Activated T-helper 1 cell treated with anti-CD3 and anti-CD28 coated beads, Interleukin-2, amount 50 U/mL, for 16 hours (primary cell): ENCODE data around the gene DCAF6.
A peak's percentile ranks its signal among the peaks of the same experiment; 100 is the strongest.
"Not testable (repeated sequence)": the region's sequence is repeated elsewhere in the genome, so short reads cannot be mapped to it uniquely, and the experiment has no call there.

Experiments used
- DNase-seq, 2 donors: peaks; one replicate each; pipeline ENCODE4 v3.0.0-alpha.2; 2020; ENCODE audit warnings: low read depth in 1 of 2, low spot score in 1 of 2

Gene DCAF6, protein sequence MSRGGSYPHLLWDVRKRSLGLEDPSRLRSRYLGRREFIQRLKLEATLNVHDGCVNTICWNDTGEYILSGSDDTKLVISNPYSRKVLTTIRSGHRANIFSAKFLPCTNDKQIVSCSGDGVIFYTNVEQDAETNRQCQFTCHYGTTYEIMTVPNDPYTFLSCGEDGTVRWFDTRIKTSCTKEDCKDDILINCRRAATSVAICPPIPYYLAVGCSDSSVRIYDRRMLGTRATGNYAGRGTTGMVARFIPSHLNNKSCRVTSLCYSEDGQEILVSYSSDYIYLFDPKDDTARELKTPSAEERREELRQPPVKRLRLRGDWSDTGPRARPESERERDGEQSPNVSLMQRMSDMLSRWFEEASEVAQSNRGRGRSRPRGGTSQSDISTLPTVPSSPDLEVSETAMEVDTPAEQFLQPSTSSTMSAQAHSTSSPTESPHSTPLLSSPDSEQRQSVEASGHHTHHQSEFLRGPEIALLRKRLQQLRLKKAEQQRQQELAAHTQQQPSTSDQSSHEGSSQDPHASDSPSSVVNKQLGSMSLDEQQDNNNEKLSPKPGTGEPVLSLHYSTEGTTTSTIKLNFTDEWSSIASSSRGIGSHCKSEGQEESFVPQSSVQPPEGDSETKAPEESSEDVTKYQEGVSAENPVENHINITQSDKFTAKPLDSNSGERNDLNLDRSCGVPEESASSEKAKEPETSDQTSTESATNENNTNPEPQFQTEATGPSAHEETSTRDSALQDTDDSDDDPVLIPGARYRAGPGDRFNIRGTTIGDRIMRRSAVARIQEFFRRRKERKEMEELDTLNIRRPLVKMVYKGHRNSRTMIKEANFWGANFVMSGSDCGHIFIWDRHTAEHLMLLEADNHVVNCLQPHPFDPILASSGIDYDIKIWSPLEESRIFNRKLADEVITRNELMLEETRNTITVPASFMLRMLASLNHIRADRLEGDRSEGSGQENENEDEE

DNA sequence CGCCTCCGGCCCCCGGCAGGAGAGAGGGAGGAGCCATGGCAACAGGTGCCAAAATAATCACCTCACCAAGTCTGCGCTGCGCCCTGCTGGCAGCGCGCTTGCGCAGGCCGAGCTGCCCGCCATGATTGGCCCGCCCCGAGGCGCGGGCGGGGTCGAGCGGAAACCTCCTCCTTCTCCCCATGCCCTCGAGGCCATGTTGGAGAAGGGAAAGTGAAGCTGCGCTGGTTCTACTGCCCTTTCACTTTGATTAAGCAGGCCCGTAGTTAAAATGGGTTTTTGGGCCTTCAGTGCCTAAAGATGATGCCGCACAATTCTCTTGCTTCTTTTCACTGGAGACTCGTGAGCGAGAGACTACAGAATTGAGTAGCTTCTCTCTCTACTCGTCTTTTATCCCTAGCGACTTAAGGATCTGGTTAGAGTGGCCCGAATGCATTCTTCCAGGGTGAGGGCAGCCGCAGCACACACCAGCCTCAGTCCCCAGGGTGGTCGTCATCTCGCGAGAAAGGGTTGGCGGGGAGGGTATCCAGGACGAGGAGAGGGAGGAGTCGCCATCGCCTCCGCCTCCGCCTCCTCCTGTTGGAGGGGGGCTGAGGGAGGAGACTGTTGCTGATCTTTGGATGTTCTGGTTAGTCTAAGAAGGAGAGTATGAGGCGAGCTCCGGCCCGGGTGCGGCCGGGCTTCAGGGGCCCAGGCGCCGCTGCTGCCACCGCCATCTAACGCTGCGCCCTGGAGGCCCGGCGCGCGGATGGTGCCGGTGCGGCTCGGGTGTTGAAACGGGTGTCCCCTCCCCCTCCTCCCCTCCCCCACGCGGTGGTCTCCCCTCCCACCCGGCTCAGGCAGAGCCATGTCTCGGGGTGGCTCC, at the start of gene DCAF6:
TSS of gene DCAF6 (plus strand) at position 616 of the 862 bp plus-strand sequence. CDS start at position 845, 229 bp downstream.
- DNase-seq = peak; percentile 89 to 97

DNA sequence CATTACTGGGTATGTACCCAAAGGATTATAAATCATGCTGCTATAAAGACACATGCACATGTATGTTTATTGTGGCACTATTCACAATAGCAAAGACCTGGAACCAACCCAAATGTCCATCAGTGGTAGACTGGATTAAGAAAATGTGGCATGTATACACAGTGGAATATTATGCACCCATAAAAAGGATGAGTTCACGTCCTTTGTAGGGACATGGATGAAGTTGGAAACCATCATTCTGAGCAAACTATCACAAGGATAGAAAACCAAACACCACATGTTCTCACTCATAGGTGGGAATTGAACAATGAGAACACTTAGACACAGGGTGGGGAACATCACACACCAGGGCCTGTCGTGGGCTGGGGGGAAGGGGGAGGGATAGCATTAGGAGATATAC, 49.3 kb upstream of the DCAF6 start:
- not testable (repeated sequence) for DNase-seq

DNA sequence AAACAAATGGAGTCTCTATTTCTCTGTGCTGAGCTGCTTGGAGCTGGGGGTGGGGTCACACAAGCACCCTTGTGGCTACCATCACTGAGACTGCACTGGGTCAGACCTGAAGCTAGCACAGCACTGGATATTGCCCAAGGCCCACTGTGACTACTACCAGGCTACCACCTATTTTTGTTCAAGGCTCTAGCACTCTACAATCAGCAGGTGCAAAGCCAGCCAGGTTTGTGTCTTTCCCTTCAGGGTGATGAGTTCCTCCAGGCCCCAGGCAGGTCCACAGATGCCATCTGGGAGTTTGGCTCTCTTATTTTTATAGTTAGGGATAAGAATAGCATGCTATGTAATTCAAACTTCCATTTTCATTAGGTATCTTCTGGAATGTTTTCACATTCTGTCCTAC, 46.1 kb upstream of the DCAF6 start:
- DNase-seq = no peak

DNA sequence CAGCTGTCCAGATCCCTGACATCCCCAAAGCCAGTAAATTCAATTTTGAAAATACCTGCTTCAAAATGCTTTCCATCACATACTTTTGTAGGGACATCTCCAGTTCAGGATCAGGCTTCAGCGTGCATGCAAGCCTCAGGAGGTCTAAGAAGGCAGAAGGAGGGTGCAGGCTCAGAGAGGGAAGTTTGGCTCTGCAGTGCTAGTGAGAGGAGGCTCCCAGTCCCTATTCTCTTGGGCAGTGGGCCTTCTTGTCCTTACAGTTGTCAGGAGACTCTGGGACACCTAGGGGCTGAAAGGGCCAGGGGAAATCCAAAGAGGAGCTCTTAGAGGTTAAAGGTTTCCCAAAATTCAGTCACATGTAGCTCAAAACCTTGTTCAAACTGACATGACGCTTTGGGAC, 42.7 kb upstream of the DCAF6 start:
- no peak for DNase-seq

DNA sequence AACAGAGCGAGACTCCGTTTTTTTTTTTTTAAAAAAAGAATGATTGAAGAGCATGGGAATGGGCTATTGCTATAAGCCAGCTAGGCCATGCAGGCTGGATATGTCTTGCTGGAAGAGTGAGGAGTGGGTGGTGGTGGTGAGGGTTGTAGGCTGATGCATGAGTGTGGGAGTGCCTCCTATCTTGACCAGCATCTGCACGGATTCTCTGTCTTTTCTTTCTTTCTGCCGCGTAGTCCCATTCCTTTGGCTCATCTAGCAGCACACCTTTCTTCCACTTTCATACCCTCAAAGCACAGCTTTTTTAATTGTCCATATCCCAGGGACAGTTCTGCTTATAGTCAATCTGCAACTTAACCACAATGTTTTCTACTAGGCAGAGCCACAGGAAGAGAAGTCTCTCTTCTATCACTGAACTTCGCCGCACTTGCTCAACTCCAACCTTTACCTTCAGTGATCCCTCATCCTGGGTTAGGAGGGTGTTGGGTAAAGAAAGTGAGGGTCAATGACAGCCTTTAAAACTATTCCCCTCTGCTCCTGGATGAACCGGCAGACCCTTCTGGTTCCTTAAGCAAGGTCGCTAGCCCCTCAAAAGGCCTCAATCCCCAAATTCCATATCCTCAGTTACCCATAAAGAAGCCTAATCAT, 37.8 kb upstream of the DCAF6 start:
- DNase-seq = no peak

DNA sequence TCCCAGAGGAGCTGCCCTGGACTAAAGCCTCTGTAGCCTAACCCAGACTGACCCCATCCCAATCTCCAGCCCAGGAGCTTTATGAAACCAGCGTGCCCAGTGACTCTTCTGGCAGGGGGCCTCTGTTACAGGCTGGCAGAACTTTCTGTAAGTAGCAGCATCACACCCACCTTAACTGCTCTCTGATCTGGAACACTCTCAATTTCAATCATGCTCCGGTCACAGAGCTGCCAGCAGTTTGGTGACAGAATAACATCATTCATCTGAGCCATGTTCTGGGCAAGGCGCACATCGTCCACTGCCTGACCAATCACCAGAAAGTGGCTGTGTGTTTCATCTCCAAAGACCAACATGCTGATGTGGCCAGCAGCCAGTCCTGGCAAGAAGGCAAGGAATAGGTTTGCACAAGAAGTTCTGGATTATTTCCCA, 37.2 kb upstream of the DCAF6 start:
- no peak for DNase-seq

DNA sequence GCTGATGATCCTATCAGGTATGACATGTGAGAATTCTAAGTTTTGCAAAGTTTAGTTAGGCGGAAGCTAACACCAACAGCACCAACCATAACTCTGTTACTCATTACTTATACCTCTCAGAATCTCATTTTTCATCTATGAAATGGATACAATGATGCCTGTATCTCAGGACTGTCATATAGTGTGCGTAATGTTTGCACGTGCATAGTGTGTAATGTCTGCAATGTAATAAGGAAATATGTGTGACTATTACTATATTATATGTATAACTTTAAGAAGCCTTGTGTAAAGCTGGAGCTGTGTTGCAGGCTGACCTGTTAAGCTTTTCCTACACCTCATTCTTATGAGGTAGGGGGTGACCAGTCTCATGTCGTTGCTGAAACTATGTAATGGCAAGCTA, 35.6 kb upstream of the DCAF6 start:
- DNase-seq = no peak

DNA sequence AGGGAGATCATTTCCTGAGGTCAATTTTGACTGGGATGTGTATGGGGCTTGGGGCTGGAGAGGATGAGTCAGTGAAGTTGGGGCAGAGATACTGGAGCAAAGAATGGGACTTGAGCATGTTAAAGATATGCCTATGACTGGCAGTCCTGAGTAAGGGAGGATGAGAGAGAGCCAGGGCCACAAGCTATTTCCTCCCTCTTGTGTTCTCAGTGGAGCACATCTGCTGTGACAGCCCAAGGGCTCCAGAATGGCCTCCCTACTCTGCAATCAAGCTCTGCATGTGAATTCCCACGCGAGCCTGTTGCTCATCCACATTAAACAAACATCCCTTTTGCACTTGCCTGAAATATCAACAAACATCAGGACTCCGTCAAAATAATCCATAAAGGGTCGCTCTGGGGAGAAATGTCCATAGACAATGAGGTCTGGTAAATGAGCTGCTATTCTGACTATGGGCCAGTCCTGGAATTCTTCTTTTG, 31.8 kb upstream of the DCAF6 start:
- no peak for DNase-seq

DNA sequence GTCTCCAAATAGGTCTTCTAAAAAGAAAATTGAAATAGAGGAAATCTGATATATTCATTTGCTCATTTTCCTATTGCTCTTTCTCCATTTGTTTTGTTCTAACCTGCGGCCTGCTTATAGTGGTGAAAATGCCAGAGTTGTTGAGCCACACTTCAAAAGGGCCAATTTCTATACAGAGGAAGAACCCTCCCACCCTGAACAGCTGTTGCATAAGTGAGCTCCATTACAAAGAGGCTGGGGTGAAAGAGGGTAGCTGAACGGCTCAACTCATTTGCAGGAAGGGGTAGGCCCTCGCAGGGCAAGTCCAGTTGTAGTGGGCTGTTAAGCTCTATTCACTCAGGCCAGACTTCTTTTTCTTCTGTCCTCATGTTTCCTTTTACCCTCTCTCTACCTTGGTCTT, 31.3 kb upstream of the DCAF6 start:
- DNase-seq = no peak

DNA sequence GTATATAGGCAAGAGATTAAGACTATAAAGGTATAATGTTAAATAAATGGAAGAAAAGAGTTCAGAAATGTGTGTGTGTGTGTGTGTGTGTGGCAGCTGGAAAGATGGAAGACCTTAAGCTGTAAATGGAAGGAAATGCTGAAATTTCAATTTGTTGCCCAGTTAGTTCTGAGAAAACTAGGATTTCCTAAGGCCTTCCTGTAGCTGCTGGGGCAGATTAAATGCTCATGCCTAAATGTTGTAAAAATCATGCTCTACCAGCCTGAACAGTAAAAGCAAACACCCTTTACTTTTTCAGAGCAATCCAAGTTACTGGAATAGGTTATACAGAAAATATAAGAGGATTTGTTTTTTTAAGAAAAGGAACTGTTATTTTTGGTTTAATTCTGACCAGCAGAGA, 30.8 kb upstream of the DCAF6 start:
- DNase-seq = no peak

DNA sequence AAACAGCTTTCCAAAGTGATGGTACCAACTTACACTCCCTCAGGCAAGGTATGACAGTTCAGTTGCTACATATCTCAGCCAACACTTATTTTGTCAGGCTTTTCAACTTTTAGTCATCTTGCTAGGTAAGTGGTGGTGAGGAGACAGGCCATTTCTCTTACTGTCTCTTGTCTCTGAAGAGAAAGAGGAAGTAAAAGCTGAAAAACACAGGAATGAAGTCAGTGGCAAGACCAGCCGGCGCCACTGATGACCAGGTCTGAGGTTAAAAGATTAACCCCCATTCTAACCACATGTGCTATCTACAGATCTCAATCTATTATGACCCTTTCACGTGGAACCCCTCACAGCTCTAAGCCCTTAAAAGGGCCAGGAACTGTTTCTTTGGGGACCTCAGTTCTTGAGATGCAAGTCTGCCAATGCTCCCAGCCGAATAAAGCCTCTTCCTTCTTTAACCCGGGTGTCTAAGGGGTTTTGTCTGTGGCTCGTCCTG, 26.7 kb upstream of the DCAF6 start:
- DNase-seq = no peak

DNA sequence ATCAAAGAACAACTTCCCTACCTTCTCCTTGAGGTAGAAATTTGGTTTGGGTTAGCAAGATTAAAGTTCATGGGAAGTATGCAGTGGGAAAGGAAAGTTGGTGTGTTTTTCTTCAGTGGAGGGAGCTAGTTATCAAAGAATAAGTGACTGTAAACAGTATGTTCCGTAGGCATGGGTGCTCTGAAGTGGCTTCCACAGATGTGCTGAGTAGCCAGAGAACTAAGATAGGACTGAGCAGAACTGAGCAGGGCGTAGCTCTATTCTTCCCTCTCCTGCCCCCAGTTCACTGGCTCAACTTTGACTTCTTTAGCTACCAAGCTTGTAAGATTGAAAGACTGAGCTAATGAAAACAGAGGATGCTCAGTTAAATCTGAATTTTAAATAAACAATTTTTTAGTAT, 26.0 kb upstream of the DCAF6 start:
- no peak for DNase-seq

DNA sequence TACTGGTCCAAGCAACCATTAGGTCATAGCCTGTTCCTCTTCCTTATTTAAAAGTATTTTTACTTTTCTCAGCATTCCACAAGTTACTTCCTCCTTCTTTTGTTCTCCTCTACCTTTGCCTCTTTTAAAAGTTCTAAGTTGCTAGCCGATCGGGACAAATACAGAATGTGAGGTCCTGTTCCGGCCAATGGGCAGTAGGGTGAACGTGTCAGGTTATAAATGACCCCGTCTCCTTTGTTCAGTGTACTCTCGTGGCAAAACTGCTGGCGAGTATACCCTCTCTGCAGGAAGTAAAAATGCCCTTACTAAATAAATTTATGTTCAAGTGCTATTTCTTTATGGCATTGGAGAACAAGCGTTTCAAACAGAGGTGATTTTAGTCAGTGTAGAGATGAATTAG, 25.1 kb upstream of the DCAF6 start:
- no peak for DNase-seq

DNA sequence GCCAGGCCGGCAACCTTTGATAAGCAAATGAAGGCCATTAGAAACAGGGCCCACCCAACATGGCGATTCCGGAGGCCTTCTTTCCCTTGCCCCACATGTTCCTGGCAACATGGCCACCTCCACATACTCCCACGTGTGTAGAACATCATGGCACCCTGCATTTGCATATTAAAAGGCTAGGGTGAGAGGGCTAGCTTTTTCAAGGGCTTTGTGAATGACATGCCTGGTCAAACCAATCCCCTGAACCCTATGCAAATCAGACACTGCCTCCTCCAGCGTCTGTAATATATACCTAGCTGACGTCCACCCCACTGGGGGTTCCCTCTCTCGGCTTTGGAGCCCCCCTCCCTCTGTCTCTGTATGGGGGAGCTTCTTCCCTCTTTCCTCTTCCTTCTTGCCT, 24.2 kb upstream of the DCAF6 start:
- no peak for DNase-seq

DNA sequence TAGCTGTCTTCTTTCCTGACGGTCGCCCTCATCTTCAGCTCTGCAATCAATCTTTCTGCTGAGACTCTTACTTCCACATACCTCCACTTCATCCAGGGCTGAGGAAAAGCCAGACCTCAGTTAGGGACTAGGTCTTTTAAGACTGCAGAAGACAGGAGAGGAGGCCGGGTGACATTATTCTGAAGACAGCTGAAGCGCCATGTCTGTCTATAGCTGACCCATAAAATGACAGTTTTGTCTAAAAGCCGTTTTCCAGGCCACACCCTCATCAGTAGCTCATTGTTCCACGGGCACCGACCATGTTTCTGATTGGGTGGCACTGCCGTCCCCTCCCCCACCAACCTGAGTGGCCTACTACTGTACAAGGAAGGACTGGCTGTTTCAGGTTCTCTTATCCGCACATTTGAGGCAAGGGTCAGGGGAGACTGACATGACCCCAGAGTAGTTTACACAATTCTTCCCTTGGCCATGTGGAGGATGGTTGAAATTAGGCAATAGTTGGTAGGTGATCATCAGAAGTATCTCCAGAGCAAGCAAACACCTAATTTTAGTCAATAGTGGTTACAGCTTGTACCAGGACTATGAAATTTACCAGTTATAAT, 22.5 kb upstream of the DCAF6 start, which contains the start of gene ADCY10:
TSS of gene ADCY10 (minus strand) at position 240 of the 602 bp plus-strand sequence. CDS start 8,994 bp downstream, outside the sequence.
- no peak for DNase-seq

DNA sequence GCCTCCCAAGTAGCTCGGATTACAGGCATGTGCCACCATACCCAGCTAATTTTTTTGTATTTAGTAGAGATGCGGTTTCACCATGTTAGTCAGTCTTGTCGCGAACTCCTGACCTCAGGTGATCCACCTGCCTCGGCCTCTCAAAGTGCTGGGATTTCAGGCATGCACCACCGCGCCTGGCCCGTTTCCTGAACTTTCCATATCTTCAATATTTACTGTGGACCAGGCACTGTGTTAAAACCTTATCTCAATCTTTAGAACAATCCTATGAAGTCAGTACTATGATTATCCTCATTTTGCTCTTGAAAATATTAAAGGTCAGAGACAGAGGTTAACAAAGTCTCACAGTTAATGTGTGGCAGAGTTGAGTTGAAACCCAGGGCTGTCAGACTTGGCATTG, 20.9 kb upstream of the DCAF6 start:
- no peak for DNase-seq

DNA sequence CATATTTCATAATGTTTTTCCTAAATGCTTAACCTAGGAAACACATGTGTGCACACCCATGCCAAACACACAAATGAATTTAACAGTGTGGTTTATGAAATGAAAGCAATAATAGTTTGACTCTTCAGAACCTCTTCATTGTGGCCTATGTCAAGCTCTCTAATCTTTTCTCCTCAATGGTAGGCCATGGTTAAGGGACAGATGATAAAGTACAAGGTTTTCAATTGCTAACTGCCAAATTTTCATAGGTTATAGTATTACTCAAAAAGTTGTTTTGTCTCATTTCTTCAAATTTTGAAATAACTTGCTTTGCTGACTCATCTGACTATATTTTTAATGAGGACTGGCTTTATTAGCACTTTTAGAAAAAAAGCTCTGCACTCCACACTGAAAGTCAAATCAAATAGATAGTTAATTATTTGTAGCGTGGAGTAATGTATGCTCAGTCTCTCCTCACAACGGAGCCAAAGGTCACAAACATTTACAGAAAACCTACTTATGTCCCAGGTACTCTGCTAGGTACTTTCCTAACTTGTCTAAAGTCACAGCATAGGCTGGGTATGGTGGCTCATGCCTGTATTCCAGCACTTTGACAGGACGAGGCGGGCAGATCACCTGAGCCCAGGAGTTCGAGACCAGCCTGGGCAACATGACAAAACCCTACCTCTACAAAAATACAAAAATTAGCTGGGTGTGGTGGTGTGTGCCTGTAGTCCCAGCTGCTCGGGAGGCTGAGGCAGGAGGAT, 19.5 kb upstream of the DCAF6 start:
- DNase-seq = no peak

DNA sequence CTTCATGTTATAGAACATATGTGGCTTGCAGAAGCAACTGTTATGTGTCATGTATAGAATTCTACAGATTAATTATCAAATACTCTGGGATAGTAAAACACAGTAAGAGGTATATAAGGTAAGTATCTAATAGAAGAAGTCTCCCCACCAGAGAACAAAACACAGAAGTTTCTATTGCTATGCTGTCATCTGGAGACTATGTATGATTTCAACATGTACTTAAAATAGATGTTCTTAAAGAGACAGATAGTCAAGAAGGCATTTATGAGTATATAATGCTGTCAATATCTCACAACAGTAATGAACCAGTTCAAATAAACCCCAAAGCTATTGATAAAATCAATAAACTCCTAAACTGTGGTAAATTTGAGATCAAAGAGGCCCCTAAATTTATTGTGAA, 14.5 kb upstream of the DCAF6 start:
- no peak for DNase-seq

DNA sequence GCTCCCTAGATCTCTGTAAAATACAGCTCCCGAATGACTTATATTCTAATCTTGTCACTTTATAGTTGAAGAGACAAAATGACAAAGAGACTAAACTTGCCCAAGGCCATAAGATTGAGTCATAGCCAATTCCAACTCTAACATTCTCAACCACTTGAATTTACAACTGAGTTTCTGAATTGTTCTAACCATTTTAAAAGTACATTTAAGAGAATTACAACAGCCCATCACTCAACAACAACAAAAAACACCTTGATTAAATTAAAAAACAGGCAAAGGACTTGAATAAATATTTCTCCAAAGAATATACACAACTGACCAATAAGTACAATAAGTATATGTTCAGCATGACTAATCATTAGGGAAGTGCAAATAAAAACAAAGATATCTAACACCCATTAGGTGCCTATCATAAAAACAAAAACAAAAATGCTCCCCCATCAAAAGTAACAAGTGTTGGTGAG, 13.8 kb upstream of the DCAF6 start:
- no peak for DNase-seq
